HepG2 (cell line): Measurements from ENCODE around the gene HMGN4. TPM values are rescaled to one million over a fixed set of nuclear protein-coding genes. Genes with fewer than 3 reads are reported as not detected.

Experiments
- AKAP8 ChIP-seq: sonication (generic); formaldehyde crosslinking; IDR thresholded peaks from 2 replicates; pipeline ENCODE4 v1.5.1; 2020; ENCODE audit warnings: mild to moderate bottlenecking, missing genetic modification reagents
- ARID2 ChIP-seq: sonication (generic); formaldehyde crosslinking; IDR thresholded peaks from 2 replicates; pipeline ENCODE4 v1.8.1; 2022; ENCODE audit warnings: mild to moderate bottlenecking, missing genetic modification reagents, borderline replicate concordance
- BRCA1 ChIP-seq: sonication (generic); formaldehyde crosslinking; IDR thresholded peaks from 2 replicates; pipeline ENCODE4 v1.4.0; 2020; ENCODE audit warnings: missing genetic modification reagents
- CBX5 ChIP-seq: sonication (generic); formaldehyde crosslinking; IDR thresholded peaks from 2 replicates; pipeline ENCODE4 v1.4.0; 2020; ENCODE audit warnings: missing genetic modification reagents, borderline replicate concordance
- CC2D1A ChIP-seq: sonication (generic); formaldehyde crosslinking; IDR thresholded peaks from 2 replicates; pipeline ENCODE4 v1.8.1; 2023; ENCODE audit warnings: mild to moderate bottlenecking, missing genetic modification reagents
- CCDC6 ChIP-seq: sonication (generic); formaldehyde crosslinking; IDR thresholded peaks from 2 replicates; pipeline ENCODE4 v1.8.1; 2022; ENCODE audit warnings: mild to moderate bottlenecking, missing genetic modification reagents, moderate library complexity
- CHD2 ChIP-seq: IDR thresholded peaks from 2 replicates; pipeline ENCODE4 v1.6.1; 2011; ENCODE audit warnings: low read depth, low read length, improper control_type of control experiment
- HHEX ChIP-seq: IDR thresholded peaks from 2 replicates; pipeline ENCODE4 v1.6.1; 2016; ENCODE audit warnings: control low read depth
- ISX ChIP-seq: sonication (generic); formaldehyde crosslinking; conservative IDR thresholded peaks from 2 replicates; pipeline ENCODE4 v1.5.0; 2020; ENCODE audit warnings: missing genetic modification reagents
- KMT2B ChIP-seq: IDR thresholded peaks from 2 replicates; pipeline ENCODE4 v1.6.1; 2016; ENCODE audit warnings: missing genetic modification reagents, missing compliant biosample characterization
- MBNL3 ChIP-seq: fragments of 250-450 bp; sonication (Bioruptor Pico); conservative IDR thresholded peaks from 2 replicates; pipeline ENCODE4 v1.8.0; 2022; ENCODE audit warnings: mild to moderate bottlenecking, inconsistent platforms
- MLLT10 ChIP-seq: sonication (generic); formaldehyde crosslinking; IDR thresholded peaks from 2 replicates; pipeline ENCODE4 v1.4.0; 2020; ENCODE audit warnings: missing genetic modification reagents
- MTERF4 ChIP-seq: sonication (generic); formaldehyde crosslinking; IDR thresholded peaks from 2 replicates; pipeline ENCODE4 v1.8.0; 2023; ENCODE audit warnings: mild to moderate bottlenecking, missing genetic modification reagents
- ZBTB44 ChIP-seq: sonication (generic); formaldehyde crosslinking; IDR thresholded peaks from 2 replicates; pipeline ENCODE4 v1.4.0; 2020; ENCODE audit warnings: missing genetic modification reagents
- ZFY ChIP-seq: sonication (generic); formaldehyde crosslinking; IDR thresholded peaks from 2 replicates; pipeline ENCODE4 v1.4.0; 2020; ENCODE audit warnings: missing genetic modification reagents
- ZFYVE20 ChIP-seq: sonication (generic); formaldehyde crosslinking; IDR thresholded peaks from 2 replicates; pipeline ENCODE4 v1.8.0; 2023; ENCODE audit warnings: low read depth, mild to moderate bottlenecking, moderate library complexity, missing genetic modification reagents, borderline replicate concordance
- ZNF556 ChIP-seq: sonication (generic); formaldehyde crosslinking; IDR thresholded peaks from 2 replicates; pipeline ENCODE4 v1.4.0; 2020; ENCODE audit warnings: mild to moderate bottlenecking, missing genetic modification reagents, borderline replicate concordance
- ZNF672 ChIP-seq: sonication (generic); formaldehyde crosslinking; IDR thresholded peaks from 2 replicates; pipeline ENCODE4 v1.8.1; 2022; ENCODE audit warnings: missing genetic modification reagents
- ZSCAN29 ChIP-seq: sonication (generic); formaldehyde crosslinking; conservative IDR thresholded peaks from 2 replicates; pipeline ENCODE4 v1.4.0; 2020; ENCODE audit warnings: mild to moderate bottlenecking, missing genetic modification reagents
- polyA plus RNA-seq, 8 experiments: library from polyadenylated mRNA; depleted of rRNA in 3 of 8; stranded (reverse) in 7 of 8; unstranded in 1 of 8; fragments of >200 nt; fragmentation: Illumina TruSeq in 4 of 8; extraction: Trizol in 4 of 8; gene quantifications; 2 replicates each; pipeline versions ENCODE4 v1.2.1 to v1.2.3, GENCODE V29; 2011 to 2016; ENCODE audit warnings: low read depth in 4 of 8, missing spikeins in 1 of 8, mixed read lengths in 1 of 8; ENCODE audit not compliant: insufficient read depth in 1 of 8
- total RNA-seq, 5 experiments: library from RNA; depleted of rRNA; stranded (reverse); fragments of >200 nt; fragmentation: Illumina TruSeq; extraction: Trizol; gene quantifications; 2 replicates each; pipeline ENCODE4 v1.2.3, GENCODE V29; 2016; ENCODE audit warnings: low read depth in 1 of 5
- TF ChIP-seq, protein P1 (sequence below): sonication (generic); formaldehyde crosslinking; IDR thresholded peaks from 2 replicates; pipeline ENCODE4 v1.8.1; 2022; ENCODE audit warnings: low read depth, mild to moderate bottlenecking, missing genetic modification reagents
- TF ChIP-seq, protein P2 (sequence below): IDR thresholded peaks from 2 replicates; pipeline ENCODE4 v1.4.0; 2020; ENCODE audit warnings: mild to moderate bottlenecking, missing genetic modification reagents

HMGN4 gene
- total and polyA plus RNA-seq, 2 of the 13 experiments (the other 11 are each of a cell fraction or from before 2014, with no cell fraction given) = 39.9 to 52.1 TPM

DNA sequence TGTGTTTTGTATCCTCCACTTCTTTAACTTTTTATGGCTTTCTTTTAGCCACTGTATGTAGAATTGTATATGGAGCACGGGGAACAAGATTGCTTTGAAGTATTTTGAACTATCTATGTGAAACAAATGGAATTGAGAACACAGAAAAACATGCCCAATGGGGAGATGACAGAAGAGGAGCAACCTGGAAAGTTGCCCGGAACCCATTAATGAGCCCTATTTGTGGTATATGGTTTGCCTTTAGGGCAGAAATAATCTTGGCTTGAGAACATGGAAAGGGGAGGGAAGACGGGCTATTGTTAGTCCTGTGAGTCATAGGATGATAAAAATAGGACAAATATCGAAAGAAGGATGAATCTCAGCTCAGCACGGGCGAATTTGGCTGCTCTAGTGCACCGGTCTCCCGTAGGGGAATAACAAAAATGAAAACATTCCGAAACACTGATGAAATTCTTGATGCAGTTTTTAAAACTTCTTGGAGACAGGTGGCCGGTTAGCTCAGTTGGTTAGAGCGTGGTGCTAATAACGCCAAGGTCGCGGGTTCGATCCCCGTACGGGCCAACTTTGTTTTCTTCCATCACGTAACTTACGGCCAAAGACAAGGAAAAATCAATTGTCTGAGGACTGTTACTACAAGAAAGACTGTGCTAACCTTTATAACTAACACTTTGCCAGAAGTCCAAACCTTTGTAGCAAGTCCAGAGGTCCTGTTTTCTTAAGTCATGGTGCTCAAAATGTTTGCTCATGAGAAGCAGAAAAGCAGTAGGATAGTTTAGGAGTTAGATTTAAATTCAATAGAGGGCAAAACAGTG is 15.7 kb downstream of the HMGN4 start (continued):
- TF ChIP-seq CBX5 (CRISPR knock-in tag) (no peak; the same call in 1 of the 2 replicates), MLLT10 (no peak), ISX (CRISPR knock-in tag) (no peak), BRCA1 (CRISPR knock-in tag) (no peak), CHD2 (no peak), ZNF556 (CRISPR knock-in tag) (no peak), KMT2B (peak; percentile 38; the same call in 1 of the 2 replicates), ARID2 (CRISPR knock-in tag) (no peak), ZFY (CRISPR knock-in tag) (no peak; the same call in 1 of the 2 replicates), CCDC6 (CRISPR knock-in tag) (no peak), MBNL3 (CRISPR knock-in tag) (no peak), ZNF672 (CRISPR knock-in tag) (no peak), AKAP8 (CRISPR knock-in tag) (no peak), MTERF4 (CRISPR knock-in tag) (no peak), ZFYVE20 (CRISPR knock-in tag) (no peak), HHEX (CRISPR knock-in tag) (no peak), CC2D1A (CRISPR knock-in tag) (no peak), ZSCAN29 (CRISPR knock-in tag) (no peak), ZBTB44 (no peak; the same call in 1 of the 2 replicates)
- TF ChIP-seq, protein P1, sequence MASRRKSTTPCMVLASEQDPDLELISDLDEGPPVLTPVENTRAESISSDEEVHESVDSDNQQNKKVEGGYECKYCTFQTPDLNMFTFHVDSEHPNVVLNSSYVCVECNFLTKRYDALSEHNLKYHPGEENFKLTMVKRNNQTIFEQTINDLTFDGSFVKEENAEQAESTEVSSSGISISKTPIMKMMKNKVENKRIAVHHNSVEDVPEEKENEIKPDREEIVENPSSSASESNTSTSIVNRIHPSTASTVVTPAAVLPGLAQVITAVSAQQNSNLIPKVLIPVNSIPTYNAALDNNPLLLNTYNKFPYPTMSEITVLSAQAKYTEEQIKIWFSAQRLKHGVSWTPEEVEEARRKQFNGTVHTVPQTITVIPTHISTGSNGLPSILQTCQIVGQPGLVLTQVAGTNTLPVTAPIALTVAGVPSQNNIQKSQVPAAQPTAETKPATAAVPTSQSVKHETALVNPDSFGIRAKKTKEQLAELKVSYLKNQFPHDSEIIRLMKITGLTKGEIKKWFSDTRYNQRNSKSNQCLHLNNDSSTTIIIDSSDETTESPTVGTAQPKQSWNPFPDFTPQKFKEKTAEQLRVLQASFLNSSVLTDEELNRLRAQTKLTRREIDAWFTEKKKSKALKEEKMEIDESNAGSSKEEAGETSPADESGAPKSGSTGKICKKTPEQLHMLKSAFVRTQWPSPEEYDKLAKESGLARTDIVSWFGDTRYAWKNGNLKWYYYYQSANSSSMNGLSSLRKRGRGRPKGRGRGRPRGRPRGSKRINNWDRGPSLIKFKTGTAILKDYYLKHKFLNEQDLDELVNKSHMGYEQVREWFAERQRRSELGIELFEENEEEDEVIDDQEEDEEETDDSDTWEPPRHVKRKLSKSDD (CRISPR knock-in tag) = no peak
- TF ChIP-seq, protein P2, sequence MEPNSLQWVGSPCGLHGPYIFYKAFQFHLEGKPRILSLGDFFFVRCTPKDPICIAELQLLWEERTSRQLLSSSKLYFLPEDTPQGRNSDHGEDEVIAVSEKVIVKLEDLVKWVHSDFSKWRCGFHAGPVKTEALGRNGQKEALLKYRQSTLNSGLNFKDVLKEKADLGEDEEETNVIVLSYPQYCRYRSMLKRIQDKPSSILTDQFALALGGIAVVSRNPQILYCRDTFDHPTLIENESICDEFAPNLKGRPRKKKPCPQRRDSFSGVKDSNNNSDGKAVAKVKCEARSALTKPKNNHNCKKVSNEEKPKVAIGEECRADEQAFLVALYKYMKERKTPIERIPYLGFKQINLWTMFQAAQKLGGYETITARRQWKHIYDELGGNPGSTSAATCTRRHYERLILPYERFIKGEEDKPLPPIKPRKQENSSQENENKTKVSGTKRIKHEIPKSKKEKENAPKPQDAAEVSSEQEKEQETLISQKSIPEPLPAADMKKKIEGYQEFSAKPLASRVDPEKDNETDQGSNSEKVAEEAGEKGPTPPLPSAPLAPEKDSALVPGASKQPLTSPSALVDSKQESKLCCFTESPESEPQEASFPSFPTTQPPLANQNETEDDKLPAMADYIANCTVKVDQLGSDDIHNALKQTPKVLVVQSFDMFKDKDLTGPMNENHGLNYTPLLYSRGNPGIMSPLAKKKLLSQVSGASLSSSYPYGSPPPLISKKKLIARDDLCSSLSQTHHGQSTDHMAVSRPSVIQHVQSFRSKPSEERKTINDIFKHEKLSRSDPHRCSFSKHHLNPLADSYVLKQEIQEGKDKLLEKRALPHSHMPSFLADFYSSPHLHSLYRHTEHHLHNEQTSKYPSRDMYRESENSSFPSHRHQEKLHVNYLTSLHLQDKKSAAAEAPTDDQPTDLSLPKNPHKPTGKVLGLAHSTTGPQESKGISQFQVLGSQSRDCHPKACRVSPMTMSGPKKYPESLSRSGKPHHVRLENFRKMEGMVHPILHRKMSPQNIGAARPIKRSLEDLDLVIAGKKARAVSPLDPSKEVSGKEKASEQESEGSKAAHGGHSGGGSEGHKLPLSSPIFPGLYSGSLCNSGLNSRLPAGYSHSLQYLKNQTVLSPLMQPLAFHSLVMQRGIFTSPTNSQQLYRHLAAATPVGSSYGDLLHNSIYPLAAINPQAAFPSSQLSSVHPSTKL (CRISPR knock-in tag) = peak; percentile 69
